ENCODE data around the gene PTPN20.

The PTPN20 gene

DNA sequence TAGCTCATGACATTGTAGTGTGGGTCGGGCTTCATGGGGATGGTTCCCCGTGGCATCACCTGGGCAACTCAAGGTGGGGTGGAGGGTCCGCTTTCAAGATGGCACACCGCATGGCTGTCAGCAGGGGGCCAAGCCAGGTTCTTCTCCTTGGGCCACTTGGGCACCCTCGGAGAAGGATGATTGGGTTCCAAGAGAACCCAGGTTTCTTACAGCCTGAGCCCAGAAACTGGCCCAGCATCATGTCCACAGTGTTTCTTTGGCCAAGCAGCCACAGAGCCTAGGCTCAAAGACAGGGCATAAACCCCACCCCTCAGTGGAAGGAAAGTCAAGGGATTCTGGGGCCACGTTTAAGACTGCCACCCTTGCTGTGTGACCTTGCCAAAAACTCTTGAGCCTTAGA is 110.6 kb downstream of the PTPN20 start:
- DNase-seq (ENCODE audit: low read depth in 3 of 3), result no peak

DNA sequence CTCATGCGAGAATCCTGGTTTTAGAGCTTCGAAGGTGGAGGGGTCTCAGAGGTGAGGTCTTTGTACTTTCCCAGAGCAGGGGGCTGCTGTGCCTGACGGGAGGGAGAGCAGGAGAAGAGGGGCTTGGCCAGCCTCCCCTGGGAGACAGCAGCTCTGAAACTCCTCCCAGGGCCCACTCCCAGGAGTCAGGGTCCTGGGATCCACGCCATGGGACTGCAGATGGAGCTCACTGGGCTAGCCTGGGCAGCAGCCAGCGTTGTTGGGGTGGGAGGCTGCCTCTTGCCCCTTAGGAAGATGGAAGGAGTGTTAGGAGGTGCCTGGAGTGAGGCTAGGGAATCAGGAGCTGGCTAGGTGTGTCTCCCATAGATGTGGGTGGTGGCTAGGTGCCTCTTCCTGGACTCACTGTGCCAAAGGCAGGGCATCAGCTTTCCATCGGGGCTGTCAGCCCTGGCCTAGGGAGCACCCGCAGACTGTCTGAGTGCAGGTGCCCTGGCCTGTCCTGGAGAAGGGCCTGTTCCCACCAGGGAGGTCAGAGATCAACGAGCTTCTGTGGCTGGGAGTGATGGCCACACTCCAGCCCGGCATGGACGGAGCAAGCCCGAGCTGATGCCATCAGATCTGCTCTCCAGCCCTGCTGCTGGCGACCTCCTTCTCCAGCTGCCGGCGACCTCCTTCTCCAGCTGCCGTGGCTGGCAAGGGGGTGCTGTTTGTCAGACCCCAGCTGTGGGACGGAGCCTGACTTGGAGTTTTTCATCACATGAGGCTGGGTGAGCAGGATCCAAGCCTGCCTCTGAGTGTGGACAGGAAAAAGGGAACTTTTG is 111.3 kb downstream of the PTPN20 start:
- DNase-seq (ENCODE audit: low read depth in 3 of 3), result no peak

DNA sequence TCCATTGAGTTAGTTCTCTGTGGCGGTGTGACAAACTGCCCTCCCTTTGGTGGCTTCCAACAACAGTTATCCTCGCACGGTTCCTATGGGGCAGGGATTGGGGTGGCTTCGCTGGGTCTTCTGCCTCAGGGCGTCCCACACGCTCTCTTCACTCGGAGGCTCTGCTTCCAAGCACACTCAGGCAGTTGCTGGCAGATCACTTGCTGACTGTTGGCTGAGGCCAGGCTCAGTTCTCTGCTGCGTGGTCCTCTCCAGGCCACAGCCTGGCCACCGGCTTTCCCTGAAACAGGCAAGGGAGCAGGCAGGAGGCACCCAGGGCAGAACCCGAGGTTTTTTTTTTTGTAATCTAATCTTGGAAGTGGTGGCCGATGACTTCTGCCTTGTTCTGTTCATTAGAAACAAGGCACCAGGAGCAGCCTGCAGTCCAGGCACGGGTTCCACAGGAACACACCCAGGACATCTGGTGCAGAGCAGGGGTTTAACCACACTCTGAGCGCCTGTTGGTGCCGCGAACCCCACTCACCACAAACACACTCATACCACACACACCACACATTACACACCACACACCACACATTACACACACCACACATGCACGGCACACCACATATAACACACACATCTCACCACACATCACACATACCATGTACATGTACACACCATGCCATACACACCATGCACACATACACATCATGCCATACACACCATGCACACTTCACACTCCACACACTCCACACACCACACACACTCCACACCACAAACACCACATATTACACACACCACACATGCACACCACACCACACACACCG is 112.2 kb downstream of the PTPN20 start:
- no peak for DNase-seq (ENCODE audit: low read depth in 3 of 3)

DNA sequence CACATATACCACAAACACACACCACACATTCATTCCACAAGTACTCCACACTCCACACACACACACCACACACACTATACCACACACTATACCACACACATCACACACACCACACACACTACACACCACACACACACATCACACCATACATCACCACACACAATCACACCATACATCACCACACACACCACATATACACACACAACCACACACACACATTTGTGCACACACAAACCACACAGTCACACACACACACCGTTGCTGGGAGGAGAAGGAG is 112.8 kb downstream of the PTPN20 start:
- DNase-seq (ENCODE audit: low read depth in 3 of 3), result no peak

DNA sequence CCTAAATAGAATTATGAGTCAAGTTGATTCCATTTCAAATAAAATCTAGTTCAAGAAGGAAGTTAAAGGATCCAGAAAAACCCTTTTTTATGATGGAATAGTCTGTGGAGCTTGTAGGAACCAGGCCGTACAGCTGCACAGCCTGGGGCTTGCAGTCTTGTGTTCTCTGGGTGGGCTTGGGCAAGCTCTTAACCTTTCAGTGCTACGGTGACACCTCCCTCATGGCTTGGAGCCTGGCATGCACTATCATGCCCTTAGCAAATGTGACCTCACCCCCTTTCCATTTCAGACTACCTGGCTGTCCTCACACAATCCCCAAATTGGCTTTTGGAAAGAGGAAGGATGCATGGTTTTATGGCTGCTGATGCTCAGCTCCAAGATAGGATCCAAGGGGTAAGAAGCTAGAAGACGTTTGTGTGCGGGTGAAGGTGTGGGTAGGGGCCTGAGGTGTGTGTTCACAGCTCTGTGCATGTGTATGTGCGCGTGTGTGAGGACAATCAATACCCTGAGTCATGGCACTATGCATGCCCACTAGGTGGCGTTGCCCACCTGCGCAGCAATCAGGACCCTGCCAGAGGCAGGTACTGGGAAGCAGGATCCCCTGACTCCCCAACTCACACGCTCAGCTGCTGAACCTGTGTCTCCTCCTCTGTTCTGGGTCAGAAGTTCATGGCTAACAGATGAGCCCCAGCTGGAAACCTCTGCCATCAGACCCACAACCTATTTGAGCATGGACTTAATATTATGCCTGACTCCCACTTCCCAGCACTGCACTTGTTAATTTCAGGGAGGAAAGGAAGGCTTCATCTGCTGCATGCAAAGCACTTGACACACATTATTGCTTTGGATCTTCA is 113.4 kb downstream of the PTPN20 start:
- peak; percentile 44 to 47 (median 47) for DNase-seq (ENCODE audit: low read depth in 3 of 3)

DNA sequence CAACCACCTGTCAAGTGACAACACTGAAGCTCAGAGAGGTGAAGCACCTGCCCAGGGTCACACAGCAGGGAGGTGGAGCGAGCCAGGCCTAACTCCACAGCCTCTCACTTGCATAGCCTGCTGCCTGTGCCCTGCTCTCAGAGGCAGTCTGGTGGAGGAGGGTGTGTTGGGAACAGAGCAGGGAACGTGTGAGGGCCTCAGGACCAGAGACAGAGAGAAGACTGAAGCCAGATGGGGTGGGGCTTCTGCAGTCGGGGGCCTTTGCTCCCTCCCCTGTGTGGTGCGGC is 114.0 kb downstream of the PTPN20 start:
- no peak for DNase-seq (ENCODE audit: low read depth in 3 of 3)

DNA sequence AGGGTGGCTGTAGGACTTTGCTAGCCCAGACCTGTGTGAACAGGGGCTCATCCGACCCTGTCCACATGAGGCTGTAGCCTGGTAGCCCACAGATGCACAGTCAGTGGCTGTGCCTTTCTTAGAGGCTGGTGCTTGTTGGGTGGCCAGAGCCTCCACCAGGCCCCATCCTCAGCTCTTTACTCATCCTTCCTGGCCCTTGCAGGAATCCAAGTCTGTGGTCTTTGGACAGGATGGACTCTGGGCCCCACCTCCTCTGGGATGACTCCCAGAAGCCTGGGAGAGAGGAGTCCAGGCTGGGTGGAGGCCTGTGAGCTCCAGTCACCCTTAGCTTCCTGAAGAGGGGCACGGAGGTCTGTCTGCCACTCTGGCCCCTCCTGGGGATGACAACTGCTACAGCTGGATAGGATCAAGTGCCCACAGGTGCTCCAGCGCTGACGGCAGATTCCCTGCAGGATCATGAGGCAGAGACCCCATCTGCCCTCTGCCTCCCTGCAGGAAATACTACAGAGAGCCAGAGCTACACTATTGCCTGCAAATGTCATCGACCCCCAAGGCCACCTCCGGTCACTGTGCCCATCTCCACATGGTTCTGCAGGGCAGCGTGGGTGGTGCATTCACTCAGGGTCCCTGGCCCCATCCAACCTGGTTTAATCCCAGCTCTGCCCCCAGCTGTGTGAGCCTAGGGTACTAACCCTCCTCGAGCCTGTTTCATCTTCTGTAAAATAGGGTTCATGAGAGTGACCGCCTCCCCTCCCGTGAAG is 114.5 kb downstream of the PTPN20 start:
- no peak for DNase-seq (ENCODE audit: low read depth in 3 of 3)

DNA sequence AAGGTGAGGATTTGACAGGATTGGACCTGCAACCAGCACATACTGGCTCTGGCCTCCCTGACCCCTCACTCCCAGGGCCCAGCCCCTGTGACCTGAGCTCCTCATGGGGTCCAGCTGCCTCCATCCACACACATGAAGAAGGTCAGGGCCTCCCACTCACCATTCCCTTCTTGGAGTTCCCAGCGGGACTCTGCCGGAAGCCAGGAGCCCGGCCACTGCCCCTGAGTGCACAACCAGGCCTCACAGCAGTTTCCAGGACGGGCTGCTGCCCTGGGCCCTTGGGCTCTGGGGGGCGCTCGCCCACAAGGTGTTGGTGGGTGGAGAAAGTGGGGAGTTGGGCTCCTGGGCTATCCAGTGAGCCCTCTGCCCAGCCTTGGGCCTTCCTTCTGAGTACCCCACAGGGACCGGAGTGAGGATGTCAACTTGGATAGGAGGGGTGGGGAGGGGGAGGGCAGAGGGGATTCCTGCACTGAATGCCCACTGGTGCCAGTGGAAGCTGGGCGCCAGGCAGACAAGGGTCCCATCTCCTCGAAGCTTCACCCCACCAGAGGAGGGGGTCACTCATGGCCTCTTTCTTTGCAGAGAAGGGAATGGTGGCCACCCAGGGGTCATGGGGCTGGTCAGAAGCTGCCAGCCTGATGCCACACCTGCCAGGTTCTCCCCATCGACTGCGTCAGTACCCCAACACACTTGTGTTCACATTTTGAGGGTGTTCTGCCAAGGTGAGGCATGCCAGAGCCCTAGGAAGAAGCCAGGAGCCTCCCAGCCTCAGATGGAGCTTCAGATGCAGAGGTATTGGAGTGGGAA is 115.3 kb downstream of the PTPN20 start:
- DNase-seq (ENCODE audit: low read depth in 3 of 3), result no peak

DNA sequence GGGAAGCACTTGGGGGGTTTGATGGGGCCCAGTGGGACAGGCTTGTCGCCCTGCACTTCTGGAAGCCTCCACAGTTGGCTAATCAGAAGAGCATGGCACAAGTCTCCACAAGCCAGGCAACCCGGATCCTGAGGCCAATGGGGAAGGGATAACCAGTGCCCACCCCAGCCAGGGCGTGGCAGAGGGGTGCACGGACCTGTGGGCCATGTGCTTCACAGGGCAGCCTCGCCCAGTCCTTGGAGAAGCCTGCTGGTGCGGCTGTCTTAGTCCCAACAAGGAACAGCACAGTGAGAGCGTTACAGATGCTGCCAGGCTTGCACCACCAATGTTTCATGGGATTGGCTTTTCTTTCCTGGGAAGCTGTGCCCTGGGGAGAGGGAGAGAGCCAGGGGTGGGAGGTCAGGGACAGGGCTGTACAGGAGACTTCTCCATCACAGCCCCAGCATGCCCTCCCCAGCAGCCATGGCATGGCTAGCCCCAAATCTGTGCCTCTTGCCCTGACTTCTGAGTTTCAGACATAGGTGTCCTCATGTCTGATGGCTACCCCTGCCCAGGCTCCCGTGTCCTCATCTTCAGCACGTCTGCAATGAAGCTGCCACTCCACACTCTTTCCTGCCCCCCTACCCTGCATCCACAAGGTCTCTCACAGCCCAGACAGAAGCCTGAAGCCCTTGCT is 116.0 kb downstream of the PTPN20 start:
- DNase-seq (ENCODE audit: low read depth in 3 of 3), result no peak

DNA sequence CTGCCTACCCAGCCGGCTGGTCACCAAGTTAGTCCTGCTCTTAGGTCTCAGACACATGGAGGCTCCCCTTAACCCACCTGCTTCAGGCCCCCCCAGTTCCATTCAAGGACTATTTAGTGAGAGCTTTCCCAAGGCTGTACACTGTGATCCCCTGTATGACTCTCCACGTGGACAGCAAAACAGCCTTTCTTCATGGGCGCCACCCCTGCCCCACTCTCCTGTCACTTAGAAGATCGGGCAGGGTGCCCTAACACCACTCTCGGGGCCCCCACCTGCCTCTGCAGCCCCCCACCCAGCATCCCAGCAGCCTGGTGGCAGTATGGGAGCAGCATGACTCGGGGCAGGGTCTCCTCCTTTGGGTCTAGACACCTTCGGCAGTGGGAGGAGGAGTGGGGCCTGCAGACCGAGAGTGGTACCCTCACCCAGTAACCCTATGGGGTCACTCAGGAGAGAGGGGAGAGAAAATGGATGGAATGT is 116.6 kb downstream of the PTPN20 start:
- no peak for DNase-seq (ENCODE audit: low read depth in 3 of 3)

DNA sequence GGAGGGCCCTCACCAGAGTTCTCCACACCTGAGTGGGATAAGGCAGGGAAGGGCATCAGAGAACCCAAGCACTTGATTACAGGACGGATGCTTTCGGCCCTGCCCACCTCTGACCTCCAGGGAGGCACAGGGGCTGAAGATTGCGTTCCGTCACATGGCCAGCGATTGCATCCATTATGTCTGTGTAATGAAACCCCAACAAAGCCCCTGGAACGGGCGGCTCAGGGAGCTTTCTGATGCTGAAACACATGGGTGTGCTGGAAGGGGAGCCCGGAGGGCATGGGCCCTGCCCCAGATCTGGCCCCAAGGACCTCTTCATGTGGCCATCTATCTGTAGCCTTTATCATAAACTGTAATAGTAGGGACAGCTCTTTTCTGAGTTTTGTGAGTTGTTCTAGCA is 117.2 kb downstream of the PTPN20 start:
- DNase-seq (ENCODE audit: low read depth in 3 of 3), result no peak

DNA sequence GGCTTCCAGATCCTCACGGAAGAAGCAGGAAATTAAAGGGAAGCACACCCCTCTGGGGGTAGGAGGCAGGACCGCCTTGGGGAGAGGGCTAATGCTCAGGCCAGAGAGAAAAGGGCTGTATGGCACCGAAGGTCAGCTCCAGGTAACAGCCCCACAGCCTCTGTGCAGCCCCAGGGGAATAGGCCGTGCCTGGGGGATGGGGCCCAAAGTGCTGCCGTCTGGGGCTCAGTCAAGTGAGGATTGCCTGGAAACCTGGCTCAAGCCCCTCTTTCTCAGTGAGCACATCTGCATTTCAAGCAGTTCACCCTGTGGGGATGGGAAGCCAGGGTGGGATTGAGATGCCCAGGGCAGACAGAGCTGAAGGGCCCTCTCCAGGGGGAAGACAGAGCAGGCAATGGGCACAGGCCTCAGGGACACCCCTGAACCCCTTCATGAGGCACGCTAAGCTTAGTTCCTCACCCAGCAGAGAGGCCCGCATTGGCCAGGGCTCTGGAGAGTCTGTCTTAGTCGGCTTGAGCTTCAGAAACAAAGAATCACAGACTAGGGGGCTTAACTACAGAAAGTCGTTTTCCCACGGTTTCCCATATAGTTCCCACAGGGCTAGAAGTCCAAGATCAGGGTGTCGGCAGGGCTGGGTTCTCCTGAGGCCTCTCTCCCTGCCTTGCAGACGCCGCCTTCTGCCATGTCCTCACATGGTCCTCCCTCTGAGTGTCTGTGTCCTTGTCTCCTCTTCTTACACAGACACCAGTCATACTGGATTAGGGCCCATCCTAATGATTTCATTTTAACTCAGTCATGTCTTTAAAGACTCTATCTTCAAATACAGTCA is 118.2 kb downstream of the PTPN20 start:
- DNase-seq (ENCODE audit: low read depth in 3 of 3), result no peak

DNA sequence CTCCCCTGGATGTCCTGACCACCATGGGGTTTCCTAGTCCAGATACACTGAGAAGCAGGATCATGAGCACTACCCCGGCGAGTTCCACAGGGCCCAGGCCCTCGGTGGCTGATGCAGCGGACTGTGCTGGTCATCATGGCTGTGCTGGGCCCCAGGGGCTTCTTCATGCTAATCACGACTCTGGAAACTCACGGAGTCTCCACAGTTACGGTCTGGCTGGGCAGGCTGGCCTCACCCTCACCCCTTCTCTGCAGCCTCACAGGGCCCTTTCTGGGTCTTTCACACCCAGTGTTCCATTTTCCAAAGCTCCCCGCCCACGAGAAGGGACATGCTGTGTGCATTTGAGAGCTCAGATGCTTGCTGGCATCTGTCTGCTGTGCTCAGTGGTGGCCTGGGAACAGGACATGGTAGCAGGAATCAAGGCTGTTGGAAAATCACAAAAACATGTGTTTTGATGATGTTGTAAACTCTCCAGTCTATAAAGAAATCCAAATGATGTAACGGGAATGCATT is 119.0 kb downstream of the PTPN20 start:
- no peak for DNase-seq (ENCODE audit: low read depth in 3 of 3)

DNA sequence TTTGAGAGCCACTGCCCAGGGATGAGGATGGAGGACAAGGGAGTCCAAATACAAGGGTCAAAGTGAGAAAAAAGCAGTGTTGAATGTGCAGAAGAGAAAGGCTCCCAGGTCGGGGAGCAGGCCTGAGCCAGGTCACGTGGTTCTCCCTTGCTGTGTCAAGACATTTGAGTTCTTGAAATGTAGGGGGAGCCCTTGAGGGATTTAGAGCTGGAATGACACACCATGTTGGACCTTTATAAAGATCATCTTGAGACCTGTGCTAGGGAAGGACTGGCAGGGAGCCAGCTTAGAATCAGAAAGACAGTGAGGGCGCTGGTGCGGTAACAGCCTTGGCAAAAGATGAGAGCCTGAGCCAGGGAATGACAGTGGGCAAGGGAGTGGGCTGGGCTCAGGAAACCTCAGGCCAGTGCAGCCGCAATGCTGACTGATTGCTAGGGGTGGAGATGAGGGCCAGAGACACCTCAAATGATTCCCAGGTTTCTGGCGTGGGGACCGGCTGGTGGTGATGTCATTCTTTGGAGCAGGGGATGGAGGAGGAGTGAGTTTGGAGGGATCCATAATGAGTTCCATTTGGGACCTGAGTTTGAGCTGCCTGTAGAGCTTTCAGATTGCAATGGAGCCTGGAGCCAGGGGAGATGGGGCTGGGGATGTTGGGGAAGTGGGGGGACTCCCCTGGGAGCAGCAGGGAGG is 120.1 kb downstream of the PTPN20 start:
- DNase-seq (ENCODE audit: low read depth in 3 of 3), result no peak

DNA sequence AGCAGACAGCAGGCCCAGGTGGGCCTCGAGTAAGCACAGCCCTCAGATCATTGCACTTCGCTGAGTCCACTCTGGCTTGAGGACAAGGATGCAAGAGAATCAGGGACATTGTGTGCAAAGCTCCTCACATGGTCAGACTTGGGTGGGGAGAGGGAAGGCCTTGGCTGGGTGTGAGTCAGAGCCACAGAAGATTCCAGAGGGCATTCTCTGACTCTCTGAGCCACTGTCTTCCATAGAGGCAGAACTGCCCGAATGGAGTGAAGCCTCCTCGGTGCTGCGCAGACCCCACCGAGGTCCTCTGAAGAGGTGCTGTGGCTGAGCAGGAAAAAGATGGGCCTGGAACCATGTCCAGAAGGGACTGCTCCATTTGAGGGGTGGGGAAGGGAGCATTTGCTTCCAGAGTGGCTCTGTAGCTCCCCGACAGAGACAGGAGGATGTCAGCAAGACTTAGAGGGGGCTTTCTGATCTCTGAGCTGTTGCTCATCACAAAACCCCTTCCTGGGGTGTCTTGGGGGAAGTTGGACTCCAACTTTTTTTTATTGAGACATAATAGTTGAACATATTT is 120.8 kb downstream of the PTPN20 start:
- DNase-seq (ENCODE audit: low read depth in 3 of 3), result no peak

DNA sequence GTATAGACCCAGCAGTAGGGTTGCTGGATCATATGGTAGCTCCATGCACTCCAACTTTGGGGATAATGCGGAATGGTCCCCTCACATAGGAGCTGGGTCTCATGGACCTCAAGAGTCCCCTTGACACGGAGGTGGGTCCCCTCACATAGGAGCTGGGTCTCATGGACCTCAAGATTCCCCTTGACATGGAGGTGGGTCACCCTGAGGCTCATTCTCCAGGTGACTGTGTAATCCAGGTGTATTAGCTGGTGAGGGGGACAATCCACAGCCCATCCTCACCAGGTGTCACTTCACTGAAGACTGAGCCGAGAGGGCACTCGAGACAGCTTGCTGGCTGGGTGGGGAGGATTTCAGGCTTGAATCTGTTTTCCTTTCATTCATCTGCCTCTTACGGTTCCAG is 121.9 kb downstream of the PTPN20 start:
- DNase-seq (ENCODE audit: low read depth in 3 of 3), result no peak

DNA sequence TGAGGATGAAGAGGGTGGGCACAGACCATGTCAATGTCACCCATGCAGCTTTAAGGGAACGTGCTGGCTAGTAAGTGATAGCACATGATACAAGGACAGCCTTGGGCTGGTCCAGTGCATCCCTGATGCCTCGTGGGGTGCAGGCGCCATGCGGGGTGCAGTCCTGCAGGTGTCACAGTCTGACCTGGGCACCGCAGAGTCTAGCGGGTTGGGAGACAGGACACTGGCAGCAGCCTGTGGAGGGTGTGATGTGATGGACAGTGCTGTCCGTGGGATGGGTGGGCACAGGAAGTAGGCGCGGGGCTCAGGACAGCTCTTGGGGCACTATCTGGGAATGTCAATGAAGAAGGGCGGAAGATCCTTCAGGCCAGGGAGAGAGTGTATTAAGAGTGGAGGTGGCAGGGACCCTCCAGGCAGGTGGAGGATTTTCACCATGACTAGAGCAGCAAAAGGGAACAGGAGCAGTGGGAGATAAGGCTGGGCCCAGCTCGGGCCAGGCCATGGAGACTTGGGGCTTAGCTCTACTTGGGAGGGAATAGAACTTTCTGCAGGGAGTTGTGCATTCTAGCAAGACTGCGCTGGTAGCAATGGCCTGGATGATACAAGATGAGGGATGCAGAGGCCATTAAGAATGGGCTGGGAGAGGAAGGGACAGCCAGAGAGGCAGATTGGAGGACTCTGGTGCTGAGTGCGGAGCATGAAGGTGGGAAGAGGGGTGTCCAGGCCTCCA is 122.5 kb downstream of the PTPN20 start:
- DNase-seq (ENCODE audit: low read depth in 3 of 3), result no peak

All from stimulated activated CD4-positive, alpha-beta T cell treated with anti-CD3 and anti-CD28 coated beads, TNF-alpha, amount 100 ng/mL, for 4 hours (primary cell).